GM19193 (cell line): ENCODE data around the gene MRC2.

Experiments used
- POLR2A ChIP-seq: IDR thresholded peaks from 4 replicates; pipeline ENCODE4 v1.6.1; 2011; ENCODE audit not compliant: insufficient read depth, insufficient read length; ENCODE audit errors: extremely low read depth

MRC2 gene

DNA sequence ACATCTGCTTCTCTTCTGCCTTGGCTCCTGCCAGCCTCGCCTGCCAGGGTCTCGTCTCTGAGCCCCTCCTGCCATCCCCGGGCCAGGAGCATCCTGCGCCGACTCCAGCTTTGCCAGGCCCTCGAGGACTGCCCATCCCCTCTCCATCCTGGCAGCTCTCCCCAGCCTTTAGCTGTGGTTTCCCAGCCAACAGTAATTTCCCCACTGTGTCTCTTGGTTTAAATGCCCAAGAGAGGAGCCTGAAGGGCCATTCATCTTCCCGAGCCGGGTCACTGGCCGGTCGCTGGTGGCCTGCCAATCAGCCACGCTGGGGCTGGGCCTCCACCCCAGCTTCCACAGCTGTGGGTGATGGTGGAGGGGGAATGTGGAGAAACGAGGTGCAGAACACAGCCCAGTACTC lies 47.8 kb downstream of the MRC2 start:
- no peak for TF ChIP-seq POLR2A

DNA sequence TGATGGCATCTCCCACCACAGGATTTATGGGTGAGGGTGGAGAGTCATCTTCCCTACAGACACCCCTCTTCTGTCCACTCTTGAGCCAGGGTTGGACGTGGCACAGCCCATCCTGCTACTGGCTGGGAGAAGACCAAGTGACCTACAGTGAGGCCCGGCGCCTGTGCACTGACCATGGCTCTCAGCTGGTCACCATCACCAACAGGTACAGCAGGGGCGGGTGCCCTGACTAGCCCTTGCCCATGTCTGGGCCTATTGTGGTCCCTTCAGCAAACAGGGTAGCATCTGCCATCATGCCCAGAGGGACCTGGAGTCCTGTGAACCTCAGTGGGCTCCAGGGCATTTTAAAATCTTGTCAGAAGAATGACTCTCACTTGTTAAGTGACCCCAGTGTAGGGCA lies 48.2 kb downstream of the MRC2 start:
- TF ChIP-seq POLR2A = no peak

DNA sequence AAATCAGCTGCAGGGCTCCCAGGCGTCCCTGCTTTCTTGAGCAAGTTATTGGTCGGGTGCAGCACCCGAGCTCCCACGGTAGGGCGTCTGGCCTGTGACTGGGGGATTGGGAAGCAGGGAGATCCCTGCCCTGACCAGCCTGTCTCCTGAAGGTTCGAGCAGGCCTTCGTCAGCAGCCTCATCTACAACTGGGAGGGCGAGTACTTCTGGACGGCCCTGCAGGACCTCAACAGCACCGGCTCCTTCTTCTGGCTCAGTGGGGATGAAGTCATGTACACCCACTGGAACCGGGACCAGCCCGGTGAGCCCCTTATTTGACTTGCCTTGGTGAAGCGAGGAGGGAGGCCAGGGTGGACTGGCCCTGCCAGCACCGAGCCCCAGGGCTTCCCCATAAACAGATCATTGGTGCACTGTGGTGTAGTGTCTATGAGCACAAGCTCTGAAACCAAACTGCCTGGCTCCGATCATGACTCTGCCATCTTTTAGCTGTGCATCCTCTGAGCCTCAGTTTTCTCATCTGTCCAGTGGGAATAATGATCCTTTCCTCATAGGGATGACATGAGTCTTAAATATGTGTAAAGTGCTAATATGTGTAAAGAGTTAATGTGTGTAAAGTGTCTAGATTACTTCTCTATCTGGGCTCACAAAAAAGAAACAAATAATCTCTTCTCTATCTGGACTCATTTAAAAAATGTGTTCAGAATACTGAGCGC lies 48.9 kb downstream of the MRC2 start:
- no peak for TF ChIP-seq POLR2A

DNA sequence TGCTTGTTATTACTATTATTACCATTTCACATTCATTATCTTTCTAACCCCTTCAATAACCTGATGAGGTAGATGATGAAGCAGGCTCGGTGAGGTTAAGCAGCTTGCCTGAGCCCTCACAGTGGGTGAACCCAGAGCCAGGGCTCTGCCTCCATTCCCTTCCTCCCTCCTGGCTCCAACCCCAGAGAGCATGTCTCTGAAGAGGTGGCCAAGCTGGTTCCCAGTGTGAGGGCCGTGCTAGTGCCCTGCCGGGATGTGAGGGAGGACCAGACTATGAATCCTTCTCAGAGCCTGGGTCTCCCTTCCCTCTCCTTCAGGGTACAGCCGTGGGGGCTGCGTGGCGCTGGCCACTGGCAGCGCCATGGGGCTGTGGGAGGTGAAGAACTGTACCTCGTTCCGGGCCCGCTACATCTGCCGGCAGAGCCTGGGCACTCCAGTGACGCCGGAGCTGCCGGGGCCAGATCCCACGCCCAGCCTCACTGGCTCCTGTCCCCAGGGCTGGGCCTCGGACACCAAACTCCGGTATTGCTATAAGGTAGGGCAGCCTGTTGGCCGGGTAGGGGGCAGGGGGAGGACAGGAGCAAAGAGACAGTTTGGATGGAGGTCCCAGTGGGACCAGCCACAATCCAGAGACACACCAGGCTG lies 49.6 kb downstream of the MRC2 start:
- no peak for TF ChIP-seq POLR2A

DNA sequence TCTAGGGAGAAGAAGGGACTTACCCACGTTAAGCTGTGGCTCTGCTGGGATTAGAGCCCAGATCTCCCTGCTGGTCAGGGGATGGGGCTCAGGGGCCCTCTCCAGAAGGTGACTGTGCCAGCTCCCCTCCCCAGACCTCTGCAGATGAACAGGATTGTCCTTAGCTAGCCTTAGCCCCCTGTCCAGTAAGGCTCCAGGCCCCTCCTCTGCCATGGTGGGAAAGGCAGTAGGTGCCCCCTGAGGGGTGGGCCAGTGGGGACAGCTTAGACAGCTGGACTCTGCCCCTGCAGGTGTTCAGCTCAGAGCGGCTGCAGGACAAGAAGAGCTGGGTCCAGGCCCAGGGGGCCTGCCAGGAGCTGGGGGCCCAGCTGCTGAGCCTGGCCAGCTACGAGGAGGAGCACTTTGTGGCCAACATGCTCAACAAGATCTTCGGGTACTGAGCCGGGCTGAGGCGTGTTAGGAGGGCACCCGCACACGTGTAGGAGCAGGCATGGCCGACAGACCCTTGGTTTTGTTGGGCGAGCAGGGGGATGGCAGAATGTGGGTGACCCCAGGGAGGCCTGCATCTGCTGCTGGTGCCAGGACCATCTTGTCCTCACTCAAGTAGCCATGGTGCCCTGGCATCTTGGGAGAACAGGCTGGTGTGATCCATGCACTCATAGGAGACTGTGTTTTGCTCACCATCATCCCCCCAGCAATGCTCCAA lies 50.9 kb downstream of the MRC2 start:
- TF ChIP-seq POLR2A = no peak

DNA sequence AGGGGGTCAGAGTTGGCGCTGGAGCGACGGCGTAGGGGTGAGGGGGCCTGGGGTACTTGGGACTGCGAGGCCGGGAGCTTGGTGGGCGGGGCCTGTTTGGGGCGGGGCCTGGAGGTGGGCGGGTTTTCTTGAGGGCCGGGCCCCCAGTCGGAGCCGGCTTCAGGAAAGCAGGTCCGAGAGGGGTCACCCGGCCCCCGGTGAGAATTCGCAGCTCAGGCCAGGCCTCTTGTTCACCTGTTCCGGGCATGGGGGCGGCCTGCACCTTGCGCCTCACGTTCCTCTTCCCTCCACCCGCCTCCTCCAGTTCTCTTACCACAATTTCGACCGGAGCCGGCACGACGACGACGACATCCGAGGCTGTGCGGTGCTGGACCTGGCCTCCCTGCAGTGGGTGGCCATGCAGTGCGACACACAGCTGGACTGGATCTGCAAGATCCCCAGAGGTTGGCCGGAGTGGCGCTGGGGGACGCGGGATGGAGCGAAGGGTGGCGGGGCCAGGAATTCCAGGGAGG lies 52.5 kb downstream of the MRC2 start:
- no peak for TF ChIP-seq POLR2A

DNA sequence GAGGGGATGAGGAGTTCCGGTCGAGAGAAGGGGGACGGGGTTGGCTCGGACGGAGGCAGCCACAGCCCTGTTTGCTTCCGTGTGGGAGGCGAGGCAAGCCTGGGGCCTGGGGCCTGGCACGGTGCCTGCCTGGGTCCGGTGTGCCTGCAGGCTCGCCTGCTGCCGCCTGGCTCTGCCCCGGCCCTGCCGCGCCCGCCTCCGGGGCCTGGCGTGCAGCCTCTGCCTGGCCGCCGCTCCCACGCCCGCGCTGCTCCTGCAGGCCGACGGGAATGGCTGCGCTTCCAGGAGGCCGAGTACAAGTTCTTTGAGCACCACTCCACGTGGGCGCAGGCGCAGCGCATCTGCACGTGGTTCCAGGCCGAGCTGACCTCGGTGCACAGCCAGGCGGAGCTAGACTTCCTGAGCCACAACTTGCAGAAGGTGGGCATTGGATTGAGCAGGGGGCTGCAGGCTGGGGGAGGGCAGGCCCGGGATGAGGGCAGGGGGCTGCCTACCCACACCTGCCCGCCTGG lies 53.1 kb downstream of the MRC2 start:
- no peak for TF ChIP-seq POLR2A

DNA sequence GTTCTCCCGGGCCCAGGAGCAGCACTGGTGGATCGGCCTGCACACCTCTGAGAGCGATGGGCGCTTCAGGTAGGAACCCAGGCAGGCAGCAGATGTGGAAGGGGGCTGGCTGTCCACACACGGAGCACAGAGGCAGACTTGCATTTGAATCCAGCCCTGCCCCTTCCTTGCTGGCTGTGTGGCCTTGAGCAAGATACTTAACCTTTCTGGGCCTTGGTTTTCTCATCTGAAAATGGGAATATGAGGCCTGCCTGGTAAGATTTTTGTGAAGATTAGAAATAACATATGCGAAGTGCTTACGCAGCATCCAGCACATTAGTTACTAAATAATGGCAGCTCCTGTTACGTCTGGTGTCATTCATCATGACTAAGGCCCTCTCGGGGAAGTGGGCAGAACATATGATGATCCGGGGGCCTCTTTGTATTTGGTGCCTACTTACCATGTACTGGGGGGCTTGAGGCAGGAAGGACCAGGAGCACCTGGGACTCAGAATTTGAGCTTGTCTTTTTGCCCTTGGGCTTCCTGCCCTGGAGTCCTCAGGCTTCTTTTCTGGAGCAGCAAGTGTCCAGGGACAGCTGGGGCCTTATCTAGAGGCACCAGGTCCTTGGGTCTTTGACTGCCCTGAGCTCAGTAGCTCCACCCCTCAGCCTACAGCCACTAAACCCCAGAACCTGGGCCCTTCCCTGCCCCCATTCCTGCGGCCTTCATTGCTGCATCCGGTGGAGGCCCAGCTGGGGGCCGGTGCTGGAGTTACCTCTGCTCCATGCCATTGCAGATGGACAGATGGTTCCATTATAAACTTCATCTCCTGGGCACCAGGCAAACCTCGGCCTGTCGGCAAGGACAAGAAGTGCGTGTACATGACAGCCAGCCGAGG lies 53.8 kb downstream of the MRC2 start:
- TF ChIP-seq POLR2A = no peak

DNA sequence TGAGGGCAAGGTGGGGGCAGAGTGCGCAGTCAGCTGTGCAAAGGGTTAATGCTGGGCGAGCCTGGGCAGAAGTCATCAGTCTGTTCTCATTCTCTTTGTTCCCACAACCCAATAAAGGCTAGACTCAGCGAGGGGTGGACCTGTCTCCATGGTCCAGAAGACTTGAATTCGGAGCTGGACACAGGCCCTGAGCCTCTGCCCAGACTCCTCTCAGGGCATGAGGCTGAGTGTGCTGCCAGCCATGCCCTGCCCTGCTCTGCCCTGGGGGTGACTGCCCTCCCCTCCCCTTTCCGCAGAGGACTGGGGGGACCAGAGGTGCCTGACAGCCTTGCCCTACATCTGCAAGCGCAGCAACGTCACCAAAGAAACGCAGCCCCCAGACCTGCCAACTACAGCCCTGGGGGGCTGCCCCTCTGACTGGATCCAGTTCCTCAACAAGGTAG lies 54.5 kb downstream of the MRC2 start:
- TF ChIP-seq POLR2A = no peak

DNA sequence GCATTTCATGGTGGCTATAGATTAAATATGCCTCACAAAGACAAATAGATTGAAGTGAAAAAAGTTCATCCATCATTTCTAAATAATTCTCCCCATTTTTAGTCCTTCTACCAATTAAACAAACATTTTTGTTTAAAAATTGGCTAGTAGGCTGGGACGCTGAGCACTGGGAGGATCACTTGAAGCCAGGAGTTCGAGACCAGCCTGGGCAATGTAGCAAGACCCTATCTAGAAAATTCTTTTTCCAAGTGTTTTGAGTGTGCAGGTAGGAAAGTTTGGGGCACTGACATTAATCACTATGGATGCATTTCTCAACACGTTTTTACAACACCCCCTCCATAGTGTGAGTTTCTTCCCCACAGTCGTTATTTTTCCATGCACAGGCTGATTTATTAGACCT lies 56.7 kb downstream of the MRC2 start:
- no peak for TF ChIP-seq POLR2A

DNA sequence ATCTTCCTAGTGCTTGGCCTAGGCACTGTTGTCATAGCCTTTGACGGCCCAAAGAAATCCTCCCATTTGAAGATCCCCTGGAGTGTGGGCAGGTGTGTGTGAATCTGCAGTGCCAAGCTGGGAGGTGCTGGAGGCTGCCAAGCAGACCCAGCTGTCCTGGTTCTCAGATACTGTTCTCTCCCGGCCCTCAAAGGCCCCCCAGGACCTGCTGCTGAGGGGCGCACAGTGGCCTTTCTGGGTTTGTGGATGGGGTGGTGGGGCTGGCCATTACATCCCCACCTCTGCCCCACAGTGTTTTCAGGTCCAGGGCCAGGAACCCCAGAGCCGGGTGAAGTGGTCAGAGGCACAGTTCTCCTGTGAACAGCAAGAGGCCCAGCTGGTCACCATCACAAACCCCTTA lies 60.5 kb downstream of the MRC2 start:
- no peak for TF ChIP-seq POLR2A

DNA sequence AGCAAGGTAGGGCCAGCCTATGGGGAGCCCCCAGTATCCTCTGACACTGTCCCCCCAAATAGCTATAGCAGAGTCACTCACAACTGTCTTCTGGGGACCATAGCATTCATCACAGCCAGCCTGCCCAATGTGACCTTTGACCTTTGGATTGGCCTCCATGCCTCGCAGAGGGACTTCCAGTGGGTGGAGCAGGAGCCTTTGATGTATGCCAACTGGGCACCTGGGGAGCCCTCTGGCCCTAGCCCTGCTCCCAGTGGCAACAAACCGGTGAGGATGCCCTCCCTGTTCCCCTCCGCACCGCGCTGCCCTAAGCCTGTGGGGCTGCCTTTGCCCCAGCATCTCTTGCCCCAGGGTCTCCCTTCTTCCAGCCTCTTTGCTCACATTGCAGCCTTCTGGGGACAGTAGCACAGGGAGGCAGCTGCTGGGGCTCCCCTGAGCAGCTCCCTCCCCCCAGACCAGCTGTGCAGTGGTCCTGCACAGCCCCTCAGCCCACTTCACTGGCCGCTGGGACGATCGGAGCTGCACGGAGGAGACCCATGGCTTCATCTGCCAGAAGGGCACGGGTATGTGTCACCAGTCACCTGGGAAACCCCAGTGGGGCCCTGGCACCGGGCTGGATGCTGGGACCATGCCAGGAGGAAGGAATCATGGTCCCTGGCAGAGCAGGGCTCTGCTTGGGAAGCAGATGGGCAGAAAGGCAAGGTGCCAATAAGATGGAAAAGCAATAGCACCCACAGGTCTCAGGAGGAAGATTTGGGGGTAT lies 61.1 kb downstream of the MRC2 start:
- TF ChIP-seq POLR2A = no peak

DNA sequence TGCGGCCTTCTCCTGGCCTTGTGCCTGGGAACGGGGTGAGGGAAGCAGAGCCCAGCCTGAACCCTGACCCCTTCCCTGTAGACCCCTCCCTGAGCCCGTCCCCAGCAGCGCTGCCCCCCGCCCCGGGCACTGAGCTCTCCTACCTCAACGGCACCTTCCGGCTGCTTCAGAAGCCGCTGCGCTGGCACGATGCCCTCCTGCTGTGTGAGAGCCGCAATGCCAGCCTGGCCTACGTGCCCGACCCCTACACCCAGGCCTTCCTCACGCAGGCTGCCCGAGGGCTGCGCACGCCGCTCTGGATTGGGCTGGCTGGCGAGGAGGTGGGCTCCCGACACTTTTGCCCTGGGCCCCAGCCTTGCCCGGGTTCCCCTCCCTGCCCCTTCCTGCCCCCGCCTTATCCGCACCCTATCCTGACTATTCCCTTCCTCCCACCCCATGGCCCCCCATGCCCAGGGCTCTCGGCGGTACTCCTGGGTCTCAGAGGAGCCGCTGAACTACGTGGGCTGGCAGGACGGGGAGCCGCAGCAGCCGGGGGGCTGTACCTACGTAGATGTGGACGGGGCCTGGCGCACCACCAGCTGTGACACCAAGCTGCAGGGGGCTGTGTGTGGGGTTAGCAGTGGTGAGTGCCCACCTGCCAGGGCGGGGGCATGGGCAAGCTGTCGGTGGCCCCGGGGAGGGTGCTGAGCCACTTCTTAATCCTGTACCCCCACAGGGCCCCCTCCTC lies 62.1 kb downstream of the MRC2 start:
- no peak for TF ChIP-seq POLR2A
